Keratinocyte (primary cell): Measurements from ENCODE around the gene SLC39A1. TPM values are rescaled to one million over a fixed set of nuclear protein-coding genes. Genes with fewer than 3 reads are reported as not detected.
"Not testable (repeated sequence)": the region's sequence is repeated elsewhere in the genome, so short reads cannot be mapped to it uniquely, and the experiment has no call there.

Experiments
- DNase-seq: peaks from one replicate; pipeline ENCODE4 v3.0.0-alpha.2; 2011; ENCODE audit warnings: low read depth, missing footprints, low spot score
- FAIRE-seq: peaks from 2 replicates; lab custom pipeline; 2011; peaks lifted over from hg19 to GRCh38; lab: Jason Lieb, UNC
- H2AFZ ChIP-seq: 2 replicates; pipeline ENCODE4 v1.6.0; 2012; ENCODE audit warnings: low read length, control low read depth, inconsistent platforms; ENCODE audit not compliant: control insufficient read depth
- H3K27ac ChIP-seq: 2 replicates; pipeline ENCODE4 v1.5.1; 2011; ENCODE audit warnings: low read length; ENCODE audit not compliant: control insufficient read depth, insufficient read depth
- H3K27me3 ChIP-seq: 3 replicates; pipeline ENCODE4 v1.6.0; 2011; ENCODE audit warnings: low read length; ENCODE audit not compliant: control insufficient read depth, insufficient read depth; ENCODE audit errors: extremely low read depth
- H3K36me3 ChIP-seq, 2 experiments: 2 replicates in 1 of 2; 3 replicates in 1 of 2; pipeline ENCODE4 v1.5.1; 2011; ENCODE audit warnings: low read length in 2 of 2, mild to moderate bottlenecking in 1 of 2; ENCODE audit not compliant: control insufficient read depth in 2 of 2, insufficient read depth in 2 of 2; ENCODE audit errors: extremely low read depth in 1 of 2
- H3K4me1 ChIP-seq: 3 replicates; pipeline ENCODE4 v1.5.1; 2011; ENCODE audit warnings: low read length; ENCODE audit not compliant: control insufficient read depth, insufficient read depth; ENCODE audit errors: extremely low read depth
- H3K4me2 ChIP-seq: 3 replicates; pipeline ENCODE4 v1.6.0; 2011; ENCODE audit warnings: low read depth, low read length; ENCODE audit not compliant: control insufficient read depth, insufficient read depth; ENCODE audit errors: extremely low read depth
- H3K4me3 ChIP-seq, 3 experiments: fragments of 200-600 bp in 1 of 3; sonication (generic) in 1 of 3; 2 replicates in 2 of 3; 3 replicates in 1 of 3; pipeline ENCODE4 v1.5.1; 2011 to 2016; ENCODE audit warnings: low read length in 3 of 3, mild to moderate bottlenecking in 3 of 3, control low read depth in 2 of 3, inconsistent platforms in 1 of 3, low read depth in 1 of 3, mixed read lengths in 1 of 3, mixed run types in 1 of 3, moderate library complexity in 1 of 3; ENCODE audit not compliant: control insufficient read depth in 2 of 3, insufficient read depth in 2 of 3; ENCODE audit errors: extremely low read depth in 1 of 3
- H3K79me2 ChIP-seq: 2 replicates; pipeline ENCODE4 v1.6.0; 2012; ENCODE audit warnings: low read length; ENCODE audit not compliant: control insufficient read depth, insufficient read depth
- H3K9ac ChIP-seq: 3 replicates; pipeline ENCODE4 v1.6.0; 2011; ENCODE audit warnings: low read length; ENCODE audit not compliant: control insufficient read depth, insufficient read depth; ENCODE audit errors: extremely low read depth
- H3K9me1 ChIP-seq: 3 replicates; pipeline ENCODE4 v1.6.0; 2011; ENCODE audit warnings: low read length; ENCODE audit not compliant: control insufficient read depth, insufficient read depth; ENCODE audit errors: extremely low read depth
- H3K9me3 ChIP-seq: 2 replicates; pipeline ENCODE4 v1.5.1; 2012; ENCODE audit warnings: low read depth, low read length; ENCODE audit not compliant: control insufficient read depth
- H4K20me1 ChIP-seq: 3 replicates; pipeline ENCODE4 v1.6.0; 2011; ENCODE audit warnings: low read length; ENCODE audit not compliant: control insufficient read depth, insufficient read depth; ENCODE audit errors: extremely low read depth
- EZH2 ChIP-seq: IDR thresholded peaks from one replicate; pipeline ENCODE4 v1.6.1; 2012; ENCODE audit warnings: inconsistent platforms, mild to moderate bottlenecking, low read length, moderate library complexity
- dilution Hi-C: fragments of 300-500 bp; cut with MboI; formaldehyde crosslinking; loops from one replicate; pipeline ENCODE4 v1.7.0; 2020; ENCODE audit warnings: low sequenced_read_pairs; ENCODE audit not compliant: extremely low pct_ligation_motif_present
- polyA plus RNA-seq, 5 experiments: library from polyadenylated mRNA; depleted of rRNA in 3 of 5; stranded (reverse) in 3 of 5; stranded (forward) in 1 of 5; unstranded in 1 of 5; fragments of >200 nt; gene quantifications; 1 replicate in 1 of 5; 2 replicates in 3 of 5; 3 replicates in 1 of 5; pipeline versions ENCODE4 v1.2.1 to v1.2.3, GENCODE V29; 2011 to 2012; ENCODE audit warnings: missing spikeins in 2 of 5, low read depth in 1 of 5, low replicate concordance in 1 of 5
- TF ChIP-seq, protein P1 (sequence below), 3 experiments: IDR thresholded peaks in 1 of 3; conservative IDR thresholded peaks in 1 of 3; optimal IDR thresholded peaks in 1 of 3; 2 replicates in 2 of 3; 3 replicates in 1 of 3; pipeline versions ENCODE3 to v1.5.1; 2011; ENCODE audit warnings: low read length in 3 of 3, mild to moderate bottlenecking in 3 of 3, moderate library complexity in 2 of 3, control low read depth in 1 of 3, inconsistent platforms in 1 of 3; ENCODE audit not compliant: insufficient read depth in 2 of 3; ENCODE audit errors: extremely low read depth in 1 of 3

SLC39A1 gene
- polyA plus RNA-seq, 1 donor (not counting 4 experiments of a cell fraction or from before 2014, with no cell fraction given), result 68.4 TPM

DNA sequence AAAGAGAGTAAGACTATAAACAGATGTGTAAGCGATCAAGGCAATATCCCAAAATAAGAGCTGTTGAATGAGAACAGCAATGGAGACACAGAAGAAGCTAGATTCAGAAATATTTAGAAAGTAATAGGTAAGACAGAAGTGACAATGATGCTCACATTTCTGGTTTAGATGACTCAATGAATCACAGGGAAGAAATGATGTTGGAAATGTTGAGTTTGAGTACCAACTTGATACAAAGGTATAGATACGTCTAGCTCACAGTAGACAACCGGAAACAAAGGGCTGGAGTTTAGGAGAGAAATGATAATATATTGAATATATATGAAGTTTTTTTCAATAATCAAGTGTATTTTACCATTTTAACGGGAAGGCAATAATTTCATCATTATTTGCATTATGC is 47.0 kb downstream of the SLC39A1 start:
- Histone ChIP-seq H3K4me3 (no peak overlapping the region), H3K9me3 (no peaks in the 10 kb centered on the region), H2AFZ (no peak overlapping the region), H3K9ac (no peak overlapping the region), H3K9me1 (no peaks in the 10 kb centered on the region), H3K4me1 (peaks cover 13% of the 10 kb centered on the region), H4K20me1 (peaks cover 14% of the 10 kb centered on the region), H3K4me2 (no peak overlapping the region), H3K27ac (no peak overlapping the region), H3K27me3 (no peaks in the 10 kb centered on the region), H3K79me2 (peaks cover 94% of the 10 kb centered on the region), H3K36me3 (peaks cover 2 to 3% of the 10 kb centered on the region in 2 experiments)
- FAIRE-seq (no peak), DNase-seq (no peak)
- TF ChIP-seq, protein P1, sequence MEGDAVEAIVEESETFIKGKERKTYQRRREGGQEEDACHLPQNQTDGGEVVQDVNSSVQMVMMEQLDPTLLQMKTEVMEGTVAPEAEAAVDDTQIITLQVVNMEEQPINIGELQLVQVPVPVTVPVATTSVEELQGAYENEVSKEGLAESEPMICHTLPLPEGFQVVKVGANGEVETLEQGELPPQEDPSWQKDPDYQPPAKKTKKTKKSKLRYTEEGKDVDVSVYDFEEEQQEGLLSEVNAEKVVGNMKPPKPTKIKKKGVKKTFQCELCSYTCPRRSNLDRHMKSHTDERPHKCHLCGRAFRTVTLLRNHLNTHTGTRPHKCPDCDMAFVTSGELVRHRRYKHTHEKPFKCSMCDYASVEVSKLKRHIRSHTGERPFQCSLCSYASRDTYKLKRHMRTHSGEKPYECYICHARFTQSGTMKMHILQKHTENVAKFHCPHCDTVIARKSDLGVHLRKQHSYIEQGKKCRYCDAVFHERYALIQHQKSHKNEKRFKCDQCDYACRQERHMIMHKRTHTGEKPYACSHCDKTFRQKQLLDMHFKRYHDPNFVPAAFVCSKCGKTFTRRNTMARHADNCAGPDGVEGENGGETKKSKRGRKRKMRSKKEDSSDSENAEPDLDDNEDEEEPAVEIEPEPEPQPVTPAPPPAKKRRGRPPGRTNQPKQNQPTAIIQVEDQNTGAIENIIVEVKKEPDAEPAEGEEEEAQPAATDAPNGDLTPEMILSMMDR (optimal IDR thresholded peaks at IDR 0.05 in 1 of 3, IDR thresholded peaks at IDR 0.05 in 1 of 3, conservative IDR thresholded peaks at IDR 0.05 in 1 of 3; ENCODE audit: extremely low read depth in 1 of 3, insufficient read depth in 2 of 3, low read length in 3 of 3), result no peak
- TF ChIP-seq EZH2, result no peak
- dilution Hi-C loops, result no loop called here

DNA sequence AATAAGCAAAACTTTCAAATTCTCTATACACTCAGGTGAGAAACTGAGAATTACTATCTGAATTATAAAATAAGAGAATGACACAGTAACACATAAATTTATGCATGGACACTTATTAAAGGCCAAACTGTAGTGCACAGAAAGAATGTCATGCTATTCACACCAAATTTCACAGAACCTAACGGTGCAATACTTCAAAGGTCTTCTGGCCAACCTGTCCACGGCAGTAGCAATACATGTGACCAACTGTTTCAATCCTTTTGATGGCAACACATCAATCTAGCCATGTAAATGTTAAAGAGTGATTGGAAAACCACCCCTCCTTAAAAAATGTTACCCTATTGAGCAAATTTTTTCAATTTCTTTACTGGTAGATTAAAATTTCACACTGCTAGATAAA is 51.0 kb downstream of the SLC39A1 start:
- dilution Hi-C loops, result no loop called here
- Histone ChIP-seq H3K4me2 (no peak overlapping the region), H3K27ac (no peak overlapping the region), H3K4me3 (no peak overlapping the region), H3K9me1 (no peaks in the 10 kb centered on the region), H3K9me3 (no peaks in the 10 kb centered on the region), H3K79me2 (peaks cover 88% of the 10 kb centered on the region), H3K27me3 (no peaks in the 10 kb centered on the region), H2AFZ (no peak overlapping the region), H3K36me3 (no peaks in the 10 kb centered on the region), H3K9ac (no peak overlapping the region), H3K4me1 (no peaks in the 10 kb centered on the region), H4K20me1 (peaks cover 3% of the 10 kb centered on the region)
- TF ChIP-seq, protein P1 (optimal IDR thresholded peaks at IDR 0.05 in 1 of 3, IDR thresholded peaks at IDR 0.05 in 1 of 3, conservative IDR thresholded peaks at IDR 0.05 in 1 of 3; ENCODE audit: extremely low read depth in 1 of 3, insufficient read depth in 2 of 3, low read length in 3 of 3), result no peak
- no peak for TF ChIP-seq EZH2
- FAIRE-seq (no peak), DNase-seq (no peak)

DNA sequence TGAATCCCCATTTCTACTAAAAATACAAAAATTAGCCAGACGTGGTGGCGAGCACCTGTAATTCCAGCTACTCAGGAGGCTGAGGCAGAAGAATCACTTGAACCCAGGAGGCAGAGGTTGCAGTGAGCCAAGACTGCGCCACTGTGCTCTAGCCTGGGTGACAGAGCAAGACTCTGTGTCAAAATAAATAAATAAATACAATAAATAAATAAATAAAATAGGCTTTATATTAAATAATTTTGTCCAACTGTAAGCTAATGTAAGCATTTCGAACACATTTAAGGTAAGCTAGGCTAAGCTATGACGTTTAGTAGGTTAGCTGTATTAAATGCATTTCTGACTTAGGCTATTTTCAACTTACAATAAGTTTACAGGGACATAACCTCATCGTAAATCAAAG is 52.8 kb downstream of the SLC39A1 start:
- H3K79me2 ChIP-seq, result peaks cover 86% of the 10 kb centered on the region
- H3K9ac ChIP-seq, H2AFZ ChIP-seq, DNase-seq, H4K20me1 ChIP-seq, H3K9me3 ChIP-seq, H3K4me3 ChIP-seq, dilution Hi-C loops, H3K4me2 ChIP-seq, H3K9me1 ChIP-seq, H3K4me1 ChIP-seq, H3K27me3 ChIP-seq, FAIRE-seq, H3K27ac ChIP-seq, H3K36me3 ChIP-seq: not testable (repeated sequence)
